H1 (cell line): ENCODE data around the gene ATF7. TPM values are rescaled to one million over a fixed set of nuclear protein-coding genes. Genes with fewer than 3 reads are reported as not detected.

Experiments used
- CTCF ChIA-PET: fragments of 300-600 bp; sonication (Branson Sonifier 250); formaldehyde crosslinking; loops from one replicate; lab custom pipeline; 2021; ENCODE audit not compliant: partially characterized antibody; lab: Charles Lee
- POLR2A ChIA-PET: fragments of 300-600 bp; sonication (Branson Sonifier 250); formaldehyde crosslinking; loops from one replicate; lab custom pipeline; 2021; ENCODE audit warnings: inconsistent platforms; ENCODE audit not compliant: partially characterized antibody; lab: Charles Lee
- DNase-seq, 2 experiments: peaks; one replicate each; pipeline versions ENCODE4 v3.0.0 to v3.0.0-alpha.2; 2010 to 2022; ENCODE audit warnings: low spot score in 2 of 2, low read depth in 1 of 2, mixed read lengths in 1 of 2
- FAIRE-seq: peaks from 2 replicates; lab custom pipeline; 2011; peaks lifted over from hg19 to GRCh38; lab: Jason Lieb, UNC
- H2AFZ ChIP-seq: 2 replicates; pipeline ENCODE4 v1.8.1; 2012; ENCODE audit warnings: low read length, inconsistent platforms
- H2AK5ac ChIP-seq: 2 replicates; pipeline ENCODE4 v1.6.1; 2013; ENCODE audit warnings: low read depth, low read length
- H2BK120ac ChIP-seq: replicated peaks from 2 replicates; pipeline ENCODE3; 2013; ENCODE audit warnings: low read depth, low read length, inconsistent platforms
- H2BK12ac ChIP-seq: 2 replicates; pipeline ENCODE4 v1.6.1; 2013; ENCODE audit warnings: low read depth, low read length
- H2BK15ac ChIP-seq: 2 replicates; pipeline ENCODE4 v1.6.1; 2013; ENCODE audit warnings: low read length
- H2BK20ac ChIP-seq: 2 replicates; pipeline ENCODE4 v1.6.1; 2013; ENCODE audit warnings: low read length
- H2BK5ac ChIP-seq: 2 replicates; pipeline ENCODE4 v1.6.1; 2013; ENCODE audit warnings: low read depth, low read length
- H3K14ac ChIP-seq: 2 replicates; pipeline ENCODE4 v1.6.1; 2013; ENCODE audit warnings: inconsistent platforms; ENCODE audit not compliant: insufficient read length
- H3K18ac ChIP-seq: 2 replicates; pipeline ENCODE4 v1.6.1; 2013; ENCODE audit warnings: low read length; ENCODE audit errors: extremely low read depth
- H3K23ac ChIP-seq: 2 replicates; pipeline ENCODE4 v1.6.1; 2013; ENCODE audit warnings: inconsistent platforms; ENCODE audit not compliant: insufficient read length
- H3K23me2 ChIP-seq: 2 replicates; pipeline ENCODE4 v1.6.1; 2013; ENCODE audit warnings: low read depth, low read length
- H3K27ac ChIP-seq: 2 replicates; pipeline ENCODE4 v1.6.1; 2011; ENCODE audit warnings: low read depth, low read length, inconsistent platforms
- H3K27me3 ChIP-seq, 4 experiments: replicated peaks in 1 of 4; 1 replicate in 1 of 4; 2 replicates in 3 of 4; pipeline versions ENCODE4 v1.6.1 to v1.8.1; 2011 to 2013; ENCODE audit warnings: low read length in 3 of 4, mild to moderate bottlenecking in 3 of 4, inconsistent platforms in 2 of 4, mixed read lengths in 2 of 4, moderate library complexity in 1 of 4; ENCODE audit not compliant: control insufficient read depth in 3 of 4, insufficient read depth in 3 of 4; ENCODE audit errors: extremely low read depth in 1 of 4
- H3K36me3 ChIP-seq, 4 experiments: 2 replicates each; pipeline versions ENCODE4 v1.6.1 to v1.8.1; 2011 to 2013; ENCODE audit warnings: mild to moderate bottlenecking in 4 of 4, low read length in 3 of 4, moderate library complexity in 2 of 4, control low read depth in 1 of 4, inconsistent platforms in 1 of 4; ENCODE audit not compliant: insufficient read depth in 4 of 4, control insufficient read depth in 2 of 4
- H3K4ac ChIP-seq: replicated peaks from 2 replicates; pipeline ENCODE3; 2013; ENCODE audit warnings: low read length, low read depth, mixed read lengths, inconsistent platforms; ENCODE audit not compliant: insufficient read length
- H3K4me1 ChIP-seq, 4 experiments: replicated peaks in 1 of 4; 1 replicate in 1 of 4; 2 replicates in 3 of 4; pipeline versions ENCODE4 v1.6.1 to v1.8.1; 2011 to 2013; ENCODE audit warnings: low read length in 3 of 4, inconsistent platforms in 2 of 4, mixed read lengths in 1 of 4; ENCODE audit not compliant: insufficient read depth in 4 of 4, control insufficient read depth in 3 of 4
- H3K4me2 ChIP-seq, 2 experiments: 2 replicates each; pipeline versions ENCODE4 v1.6.1 to v1.8.1; 2011 to 2013; ENCODE audit warnings: low read depth in 2 of 2, low read length in 2 of 2, control low read depth in 1 of 2, inconsistent platforms in 1 of 2, mild to moderate bottlenecking in 1 of 2; ENCODE audit not compliant: insufficient read depth in 1 of 2
- H3K4me3 ChIP-seq, 4 experiments: fragments of 200-600, 300-600 bp in 1 of 4; sonication (generic), shearing (Covaris generic), sonication (Bioruptor Twin) in 1 of 4; 2 replicates each; pipeline versions ENCODE4 v1.5.1 to v1.8.1; 2011 to 2016; ENCODE audit warnings: low read length in 4 of 4, low read depth in 3 of 4, control low read depth in 2 of 4, inconsistent platforms in 2 of 4, mild to moderate bottlenecking in 2 of 4, mixed read lengths in 1 of 4, moderate library complexity in 1 of 4; ENCODE audit not compliant: insufficient read depth in 2 of 4; ENCODE audit errors: extremely low read depth in 1 of 4
- H3K56ac ChIP-seq: replicated peaks from 2 replicates; pipeline ENCODE3; 2013; ENCODE audit warnings: low read depth, mild to moderate bottlenecking, mixed read lengths, low read length, inconsistent platforms; ENCODE audit not compliant: insufficient read length
- H3K79me1 ChIP-seq: 2 replicates; pipeline ENCODE4 v1.6.1; 2013; ENCODE audit warnings: low read depth, low read length, control low read depth
- H3K79me2 ChIP-seq, 2 experiments: 2 replicates each; pipeline versions ENCODE4 v1.6.1 to v1.8.1; 2012 to 2013; ENCODE audit warnings: low read length in 2 of 2, mild to moderate bottlenecking in 2 of 2, inconsistent platforms in 1 of 2; ENCODE audit not compliant: insufficient read depth in 2 of 2, control insufficient read depth in 1 of 2
- H3K9ac ChIP-seq, 4 experiments: replicated peaks in 1 of 4; 1 replicate in 1 of 4; 2 replicates in 3 of 4; pipeline versions ENCODE4 v1.6.1 to v1.8.1; 2011 to 2013; ENCODE audit warnings: low read depth in 3 of 4, low read length in 3 of 4, control low read depth in 2 of 4, mild to moderate bottlenecking in 2 of 4, moderate library complexity in 2 of 4, inconsistent platforms in 1 of 4; ENCODE audit errors: extremely low read depth in 1 of 4
- H3K9me3 ChIP-seq, 2 experiments: 2 replicates each; pipeline versions ENCODE4 v1.6.1 to v1.8.1; 2012 to 2013; ENCODE audit warnings: mild to moderate bottlenecking in 2 of 2, moderate library complexity in 2 of 2, control low read depth in 1 of 2, inconsistent platforms in 1 of 2, low read depth in 1 of 2, low read length in 1 of 2, mixed read lengths in 1 of 2; ENCODE audit not compliant: insufficient read depth in 2 of 2
- H4K20me1 ChIP-seq, 2 experiments: replicated peaks in 1 of 2; 2 replicates each; pipeline versions ENCODE3 to v1.8.1; 2011 to 2013; ENCODE audit warnings: inconsistent platforms in 2 of 2, low read length in 2 of 2, mild to moderate bottlenecking in 1 of 2; ENCODE audit not compliant: insufficient read depth in 2 of 2, control insufficient read depth in 1 of 2
- H4K5ac ChIP-seq: 2 replicates; pipeline ENCODE4 v1.6.1; 2013; ENCODE audit warnings: low read length, low read depth, mixed read lengths, inconsistent platforms; ENCODE audit not compliant: insufficient read length
- H4K8ac ChIP-seq: 2 replicates; pipeline ENCODE4 v1.8.0; 2013; ENCODE audit warnings: mild to moderate bottlenecking, moderate library complexity, low read length, inconsistent platforms; ENCODE audit not compliant: insufficient read depth; ENCODE audit errors: extremely low read depth
- H4K91ac ChIP-seq: replicated peaks from 2 replicates; pipeline ENCODE3; 2013; ENCODE audit warnings: low read length, mixed read lengths, inconsistent platforms; ENCODE audit not compliant: insufficient read length
- BACH1 ChIP-seq: IDR thresholded peaks from 2 replicates; pipeline ENCODE4 v1.6.1; 2012; ENCODE audit warnings: low read length, improper control_type of control experiment
- CHD2 ChIP-seq: IDR thresholded peaks from 2 replicates; pipeline ENCODE4 v1.6.1; 2012; ENCODE audit warnings: low read length, improper control_type of control experiment
- HDAC2 ChIP-seq, 2 experiments: fragments of 300-600 bp in 1 of 2; sonication (generic) in 1 of 2; IDR thresholded peaks; 2 replicates each; pipeline ENCODE4 v1.6.1; 2011 to 2012; ENCODE audit warnings: low read depth in 2 of 2, low read length in 2 of 2, mild to moderate bottlenecking in 2 of 2, moderate library complexity in 2 of 2, borderline replicate concordance in 1 of 2, inconsistent platforms in 1 of 2
- JUN ChIP-seq: IDR thresholded peaks from 2 replicates; pipeline ENCODE4 v1.6.1; 2011; ENCODE audit warnings: low read depth, mild to moderate bottlenecking, improper control_type of control experiment, low read length
- RFX5 ChIP-seq: IDR thresholded peaks from 2 replicates; pipeline ENCODE4 v1.6.1; 2011; ENCODE audit warnings: low read depth, low read length, improper control_type of control experiment, borderline replicate concordance
- RXRA ChIP-seq: IDR thresholded peaks from 2 replicates; pipeline ENCODE4 v1.6.1; 2011; ENCODE audit warnings: low read depth, mild to moderate bottlenecking, low read length, moderate library complexity; ENCODE audit not compliant: insufficient read depth
- SIX5 ChIP-seq: IDR thresholded peaks from 2 replicates; pipeline ENCODE4 v1.6.1; 2011; ENCODE audit warnings: mild to moderate bottlenecking, low read depth, low read length
- SP4 ChIP-seq: IDR thresholded peaks from 2 replicates; pipeline ENCODE4 v1.6.1; 2012; ENCODE audit warnings: low read length, inconsistent platforms
- TAF1 ChIP-seq: IDR thresholded peaks from 2 replicates; pipeline ENCODE4 v1.6.1; 2011; ENCODE audit warnings: mild to moderate bottlenecking, low read depth, low read length
- YY1 ChIP-seq: IDR thresholded peaks from 2 replicates; pipeline ENCODE4 v1.6.1; 2011; ENCODE audit warnings: low read depth, mild to moderate bottlenecking, low read length
- ZNF274 ChIP-seq: IDR thresholded peaks from 2 replicates; pipeline ENCODE4 v1.7.0; 2012; ENCODE audit warnings: low read length, borderline replicate concordance; ENCODE audit errors: extremely low read depth
- WGBS, 2 experiments: shearing (Covaris generic) in 1 of 2; methylation state at CpG; one replicate each; pipeline versions ENCODE4 v1.1.6 to v1.1.7; 2013 to 2015; ENCODE audit warnings: low lambda C conversion rate in 2 of 2, mixed read lengths in 2 of 2, inconsistent platforms in 1 of 2, low coverage in 1 of 2, missing lambda C conversion rate in 1 of 2; ENCODE audit not compliant: insufficient replicate concordance in 2 of 2, insufficient coverage in 1 of 2, insufficient read length in 1 of 2; ENCODE audit errors: extremely low coverage in 1 of 2, missing lambda C conversion rate in 1 of 2; 5-methylcytosine and 5-hydroxymethylcytosine counted together
- polyA plus RNA-seq, 7 experiments: library from polyadenylated mRNA; depleted of rRNA in 3 of 7; stranded (reverse) in 5 of 7; unstranded in 2 of 7; fragments of >200 nt in 5 of 7; fragments of 200-250 nt in 2 of 7; gene quantifications; 1 replicate in 5 of 7; 2 replicates in 1 of 7; 4 replicates in 1 of 7; pipeline versions ENCODE4 v1.2.1 to v1.2.3, GENCODE V29; 2011 to 2013; ENCODE audit warnings: missing spikeins in 2 of 7, mixed read lengths in 2 of 7
- total RNA-seq: library from RNA; stranded (reverse); fragmentation: NEBNext Ultra II Directional; extraction: Animal tissue kit (Norgen Biotek cat#: 25700); gene quantifications from 2 replicates; pipeline ENCODE4 v1.2.1, GENCODE V29; 2021

ATF7 gene
- total and polyA plus RNA-seq, 2 of the 8 experiments (the other 6 are each of a cell fraction or from before 2014, with no cell fraction given) = 10.1 to 16.6 TPM

DNA sequence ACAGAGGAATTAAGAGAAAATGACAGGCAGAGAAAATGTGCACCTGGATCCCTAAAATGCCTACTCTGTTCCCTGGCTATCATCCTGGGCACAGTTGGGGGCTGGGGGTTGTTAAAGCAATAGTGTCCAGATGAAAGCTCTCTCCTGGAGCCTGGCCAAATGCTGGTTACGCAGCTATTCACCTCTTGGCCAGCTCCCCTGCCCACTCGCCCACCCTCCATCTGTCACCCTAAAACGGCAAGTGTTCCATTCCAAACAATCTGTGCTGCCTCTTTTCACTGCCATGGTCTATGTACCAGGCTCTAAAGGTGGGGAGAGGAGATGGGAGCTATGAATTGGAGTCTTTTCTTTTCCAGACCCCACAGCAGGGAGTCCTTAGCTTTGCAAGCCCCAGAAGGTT is 94.2 kb downstream of the ATF7 start:
- Histone ChIP-seq H3K4me2 (no peak overlapping the region), H4K8ac (no peak overlapping the region), H3K79me1 (no peaks in the 10 kb centered on the region), H3K9me3 (no peaks in the 10 kb centered on the region), H2BK15ac (no peak overlapping the region), H2AK5ac (no peak overlapping the region), H4K5ac (no peak overlapping the region), H3K27me3 (no peaks in the 10 kb centered on the region), H2AFZ (no peak overlapping the region), H2BK20ac (no peak overlapping the region), H3K14ac (no peak overlapping the region), H4K91ac (no peak overlapping the region), H3K36me3 (peaks cover 2 to 19% (median 9%) of the 10 kb centered on the region in 4 experiments), H3K27ac (no peak overlapping the region), H3K23ac (no peak overlapping the region), H3K9ac (no peak overlapping the region), H4K20me1 (no peaks in the 10 kb centered on the region), H2BK120ac (no peak overlapping the region), H3K56ac (no peak overlapping the region), H3K4ac (no peak overlapping the region), H2BK12ac (no peak overlapping the region), H3K79me2 (no peaks in the 10 kb centered on the region), H3K23me2 (no peaks in the 10 kb centered on the region), H3K4me3 (no peak overlapping the region), H2BK5ac (no peak overlapping the region), H3K4me1 (no peaks in the 10 kb centered on the region), H3K18ac (no peak overlapping the region)
- WGBS, 2 experiments = 92% methylated on average over 3 of the region's 3 CpGs; no CpG with 5 or more reads in 1 of the 2 experiments
- CTCF ChIA-PET = interaction anchor here (2.1 kb wide), 1 partner anchor 144 kb away, joined by 4 read pairs; the partner anchor contains the start of gene ATP5MC2
- no peak for DNase-seq
- POLR2A ChIA-PET = interaction anchor here (1.0 kb wide), 1 partner anchor 31 kb away, joined by 4 read pairs; the partner anchor contains the start of gene TARBP2
- TF ChIP-seq SP4 (no peak), HDAC2 (IDR thresholded peaks at IDR 0.05; ENCODE audit: borderline replicate concordance in 1 of 2, low read depth in 2 of 2, low read length in 2 of 2) (no peak), TAF1 (no peak), RFX5 (no peak), JUN (no peak), SIX5 (no peak), BACH1 (no peak), RXRA (no peak), ZNF274 (no peak), YY1 (no peak), CHD2 (no peak)
- FAIRE-seq = no peak
